Osteocyte (in vitro differentiated cells): ENCODE results near the gene LIPK. TPM values are rescaled to one million over a fixed set of nuclear protein-coding genes. Genes with fewer than 3 reads are reported as not detected.

Experiments
- total RNA-seq: library from RNA; stranded (reverse); gene quantifications from 2 replicates; pipeline ENCODE4 v1.2.1, GENCODE V29; 2021

LIPK gene
- total RNA-seq, 1 donor from 2014 or later, result not detected

Other genes starting within 250 kb of the LIPK start
- 1.7 and 3.9 TPM in 2 replicates for gene RNLS, start 122.9 kb upstream of the LIPK start, total RNA-seq
- not detected in 2 replicates for gene LIPJ, start 119.5 kb upstream of the LIPK start, total RNA-seq
- not detected in 2 replicates for gene LIPF, start 41.8 kb upstream of the LIPK start, total RNA-seq
- not detected in 2 replicates for gene LIPN, start 53.8 kb downstream of the LIPK start, total RNA-seq
- not detected in 2 replicates for gene LIPM, start 96.5 kb downstream of the LIPK start, total RNA-seq
- not detected in 2 replicates for gene ANKRD22, start 145.6 kb downstream of the LIPK start, total RNA-seq
- gene STAMBPL1, start 174.0 kb downstream of the LIPK start, total RNA-seq, result 4.5 and 4.8 TPM in 2 replicates
- 315 and 329 TPM in 2 replicates for gene ACTA2, start 246.5 kb downstream of the LIPK start, total RNA-seq